ENCODE measurements around the gene PITRM1. TPM values are rescaled to one million over a fixed set of nuclear protein-coding genes. Genes with fewer than 3 reads are reported as not detected.
"Not testable (repeated sequence)": the region's sequence is repeated elsewhere in the genome, so short reads cannot be mapped to it uniquely, and the experiment has no call there.

PITRM1 gene
- polyA plus RNA-seq, 1 of the 3 experiments (the other 2 are of a cell fraction) = 79.6 TPM

- Histone ChIP-seq H2AFZ (ENCODE audit: low read depth) (peak overlapping the region; percentile 68), H3K27ac (ENCODE audit: low read depth in 2 of 2, low read length in 1 of 2) (peak overlapping the region; percentile 9 to 90; a peak in 3 of 4 replicates), H3K4me2 (peak overlapping the region; percentile 72), H3K36me3 (replicated peaks in 1 of 2; ENCODE audit: control insufficient read depth in 1 of 2, insufficient read depth in 2 of 2, low read length in 1 of 2) (peaks cover 23 to 29% of the 10 kb centered on the region in 2 experiments), H3K9me2 (no peaks in the 10 kb centered on the region), H3K9me3 (no peaks in the 10 kb centered on the region), H4K20me1 (ENCODE audit: insufficient read depth) (peaks cover 20% of the 10 kb centered on the region; the same call in 1 of the 2 replicates), H3K27me3 (ENCODE audit: insufficient read depth) (no peaks in the 10 kb centered on the region), H3K79me2 (ENCODE audit: insufficient read depth) (peaks cover 45% of the 10 kb centered on the region), H3F3A (replicated peaks; ENCODE audit: insufficient read depth) (peaks cover 12% of the 10 kb centered on the region), H3K9ac (peak overlapping the region; percentile 94), H3K4me1 (ENCODE audit: control insufficient read depth in 1 of 2, insufficient read depth in 2 of 2, low read depth in 1 of 2, low read length in 1 of 2) (peaks cover 0 to 7% of the 10 kb centered on the region in 2 experiments; a peak in 2 of 4 replicates), H3K4me3 (ENCODE audit: low read depth in 2 of 2, low read length in 1 of 2) (peak overlapping the region; percentile 55 to 90)
- ChIA-PET CTCF (interaction anchor here (1.2 kb wide), 2 partner anchors 20 to 101 kb away, joined by 3 read pairs; no protein-coding TSS in a partner anchor), POLR2A (interaction anchor here (1.0 kb wide), 1 partner anchor 8 kb away, joined by 3 read pairs; no protein-coding TSS in a partner anchor)
- DNase-seq = peak; percentile 37
- TF ChIP-seq MAX (IDR thresholded peaks at IDR 0.05; ENCODE audit: low read depth) = no peak
- no peak for TF ChIP-seq PBX3 (IDR thresholded peaks at IDR 0.05)
- WGBS (ENCODE audit: low lambda C conversion rate) = 2% methylated on average over 14 of the region's 21 CpGs
These were observed 519 bp downstream of the PITRM1 start for GRCh38 chr10:3172081-3172445.

GRCh38 chr10:3171488-3171887, 1.1 kb downstream of the PITRM1 start:
- H3K27me3 ChIP-seq (ENCODE audit: insufficient read depth); H3K9me3 ChIP-seq; CTCF ChIA-PET; DNase-seq; H2AFZ ChIP-seq (ENCODE audit: low read depth); H3K9me2 ChIP-seq; POLR2A ChIA-PET; H3K4me1 ChIP-seq (ENCODE audit: control insufficient read depth in 1 of 2, insufficient read depth in 2 of 2, low read depth in 1 of 2, low read length in 1 of 2): not testable (repeated sequence)
- peak overlapping the region; percentile 55 to 90; a peak in 3 of 4 replicates for H3K4me3 ChIP-seq (ENCODE audit: low read depth in 2 of 2, low read length in 1 of 2)
- WGBS (ENCODE audit: low lambda C conversion rate) = 88% methylated on average over 11 of the region's 11 CpGs
- H3K36me3 ChIP-seq (replicated peaks in 1 of 2; ENCODE audit: control insufficient read depth in 1 of 2, insufficient read depth in 2 of 2, low read length in 1 of 2) = peaks cover 28 to 35% of the 10 kb centered on the region in 2 experiments
- peak overlapping the region; percentile 94 for H3K9ac ChIP-seq
- H4K20me1 ChIP-seq (ENCODE audit: insufficient read depth) = peaks cover 20% of the 10 kb centered on the region; the same call in 1 of the 2 replicates
- H3F3A ChIP-seq (replicated peaks; ENCODE audit: insufficient read depth) = peaks cover 12% of the 10 kb centered on the region
- H3K27ac ChIP-seq (ENCODE audit: low read depth in 2 of 2, low read length in 1 of 2) = peak overlapping the region in 1 of 2 experiments; percentile 90; a peak in 2 of 4 replicates
- peak overlapping the region; percentile 72 for H3K4me2 ChIP-seq
- peaks cover 45% of the 10 kb centered on the region for H3K79me2 ChIP-seq (ENCODE audit: insufficient read depth)

- peaks cover 0 to 7% of the 10 kb centered on the region in 2 experiments; a peak in 2 of 4 replicates for H3K4me1 ChIP-seq (ENCODE audit: control insufficient read depth in 1 of 2, insufficient read depth in 2 of 2, low read depth in 1 of 2, low read length in 1 of 2)
- H3K4me2 ChIP-seq = no peak overlapping the region
- no peaks in the 10 kb centered on the region for H3K27me3 ChIP-seq (ENCODE audit: insufficient read depth)
- POLR2A ChIA-PET = no interaction called here
- peaks cover 47 to 53% of the 10 kb centered on the region in 2 experiments for H3K36me3 ChIP-seq (replicated peaks in 1 of 2; ENCODE audit: control insufficient read depth in 1 of 2, insufficient read depth in 2 of 2, low read length in 1 of 2)
- no peak overlapping the region for H3K9ac ChIP-seq
- peaks cover 12% of the 10 kb centered on the region for H3F3A ChIP-seq (replicated peaks; ENCODE audit: insufficient read depth)
- no peak overlapping the region for H3K4me3 ChIP-seq (ENCODE audit: low read depth in 2 of 2, low read length in 1 of 2)
- TF ChIP-seq MEF2A (IDR thresholded peaks at IDR 0.05; ENCODE audit: borderline replicate concordance, low read depth) (no peak), YY1 (IDR thresholded peaks at IDR 0.05; ENCODE audit: low read depth) (no peak), FOSL2 (IDR thresholded peaks at IDR 0.05; ENCODE audit: borderline replicate concordance, low read depth) (no peak), USF2 (IDR thresholded peaks at IDR 0.05; ENCODE audit: borderline replicate concordance, low read depth, low read length) (no peak), RAD21 (IDR thresholded peaks at IDR 0.05; ENCODE audit: low read length) (no peak), SMC3 (IDR thresholded peaks at IDR 0.05; ENCODE audit: low read depth, low read length) (no peak), SIN3A (IDR thresholded peaks at IDR 0.05; ENCODE audit: borderline replicate concordance, low read depth, low read length) (no peak), PBX3 (IDR thresholded peaks at IDR 0.05) (no peak), GATA2 (CRISPR knock-in tag; IDR thresholded peaks at IDR 0.05) (no peak)
- H3K9me3 ChIP-seq = no peaks in the 10 kb centered on the region
- no peak overlapping the region for H2AFZ ChIP-seq (ENCODE audit: low read depth)
- peaks cover 45% of the 10 kb centered on the region for H3K79me2 ChIP-seq (ENCODE audit: insufficient read depth)
- 96% methylated on average over 5 of the region's 10 CpGs for WGBS (ENCODE audit: low lambda C conversion rate)
- peaks cover 20% of the 10 kb centered on the region; the same call in 1 of the 2 replicates for H4K20me1 ChIP-seq (ENCODE audit: insufficient read depth)
- no peak overlapping the region for H3K27ac ChIP-seq (ENCODE audit: low read depth in 2 of 2, low read length in 1 of 2)
- no peaks in the 10 kb centered on the region for H3K9me2 ChIP-seq
- DNase-seq = no peak
- CTCF ChIA-PET = interaction anchor here (0.6 to 1.0 kb wide), 2 partner anchors 28 to 54 kb away, joined by 3 read pairs; no protein-coding TSS in a partner anchor
These were observed 2.9 kb downstream of the PITRM1 start for GRCh38 chr10:3169673-3170072.
